Measurements from ENCODE around the gene CLSTN1. TPM values are rescaled to one million over a fixed set of nuclear protein-coding genes. Genes with fewer than 3 reads are reported as not detected.

Gene CLSTN1
- total RNA-seq, 1 experiment from 2014 or later = 143 TPM

DNA sequence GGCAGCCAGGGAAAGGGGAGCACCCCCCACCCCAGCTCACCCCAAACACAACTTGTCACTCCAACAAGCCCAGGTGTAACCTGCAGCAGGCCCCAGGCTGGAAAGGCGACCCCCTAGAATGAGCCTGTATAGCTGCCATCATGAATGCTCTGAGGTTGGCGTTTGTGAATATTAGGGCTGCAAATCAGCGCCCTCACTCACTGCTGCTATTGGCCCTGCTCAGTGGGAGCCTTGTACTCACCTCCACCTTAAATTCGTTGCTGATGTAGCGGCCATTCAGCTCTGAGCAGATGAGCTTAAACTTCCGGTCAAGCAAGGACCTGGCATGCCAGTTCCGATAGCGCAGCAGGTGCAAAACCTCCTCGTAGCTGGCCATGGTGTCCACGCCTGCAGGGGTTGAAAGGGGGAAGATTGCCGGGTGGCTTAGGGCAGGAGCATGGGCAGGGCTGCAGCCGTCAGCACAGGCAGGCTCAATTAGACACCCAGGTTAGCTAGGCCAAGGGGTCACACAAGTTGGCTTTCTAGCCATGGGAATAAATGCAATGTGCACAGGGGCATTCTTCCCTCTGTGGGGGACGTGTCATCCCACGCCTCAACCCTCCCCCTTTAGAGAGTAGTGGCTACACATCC is 90.5 kb downstream of the CLSTN1 start:
- Histone ChIP-seq H3K9me3 (ENCODE audit: control insufficient read depth, insufficient read depth, low read depth, low read length) (no peaks in the 10 kb centered on the region), H3K27ac (ENCODE audit: low read length) (no peak overlapping the region), H3K4me3 (ENCODE audit: low read depth in 2 of 2, low read length in 2 of 2) (no peak overlapping the region), H3K27me3 (ENCODE audit: control insufficient read depth, insufficient read depth, low read length) (no peaks in the 10 kb centered on the region), H3K36me3 (ENCODE audit: control insufficient read depth, insufficient read depth, low read length) (peaks cover 13% of the 10 kb centered on the region), H3K4me1 (ENCODE audit: control insufficient read depth, insufficient read depth, low read length) (no peaks in the 10 kb centered on the region)
- in situ Hi-C loops (cut with HindIII; ENCODE audit: low pct_unique_long_range_greater_than_20kb, low sequenced_read_pairs) (no loop called here), intact Hi-C loops (cut with micrococcal nuclease; ENCODE audit: unreplicated experiment) (no loop called here)
- ChIA-PET CTCF (no interaction called here), POLR2A (interaction anchor here (0.5 to 0.6 kb wide), 2 partner anchors 12 to 331 kb away, joined by 3 to 12 read pairs; no protein-coding TSS in a partner anchor)
- no peak for ATAC-seq
- BruUV-seq (replicated peaks) = no TSS peak
- TF ChIP-seq SIN3A (IDR thresholded peaks at IDR 0.05; ENCODE audit: borderline replicate concordance, insufficient read depth, low read depth, low read length) (no peak), TCF7L2 (IDR thresholded peaks at IDR 0.05; ENCODE audit: low read depth, low read length) (no peak), POLR2AphosphoS5 (IDR thresholded peaks at IDR 0.05; ENCODE audit: low read depth, low read length) (no peak)
- TF ChIP-seq, protein P1, sequence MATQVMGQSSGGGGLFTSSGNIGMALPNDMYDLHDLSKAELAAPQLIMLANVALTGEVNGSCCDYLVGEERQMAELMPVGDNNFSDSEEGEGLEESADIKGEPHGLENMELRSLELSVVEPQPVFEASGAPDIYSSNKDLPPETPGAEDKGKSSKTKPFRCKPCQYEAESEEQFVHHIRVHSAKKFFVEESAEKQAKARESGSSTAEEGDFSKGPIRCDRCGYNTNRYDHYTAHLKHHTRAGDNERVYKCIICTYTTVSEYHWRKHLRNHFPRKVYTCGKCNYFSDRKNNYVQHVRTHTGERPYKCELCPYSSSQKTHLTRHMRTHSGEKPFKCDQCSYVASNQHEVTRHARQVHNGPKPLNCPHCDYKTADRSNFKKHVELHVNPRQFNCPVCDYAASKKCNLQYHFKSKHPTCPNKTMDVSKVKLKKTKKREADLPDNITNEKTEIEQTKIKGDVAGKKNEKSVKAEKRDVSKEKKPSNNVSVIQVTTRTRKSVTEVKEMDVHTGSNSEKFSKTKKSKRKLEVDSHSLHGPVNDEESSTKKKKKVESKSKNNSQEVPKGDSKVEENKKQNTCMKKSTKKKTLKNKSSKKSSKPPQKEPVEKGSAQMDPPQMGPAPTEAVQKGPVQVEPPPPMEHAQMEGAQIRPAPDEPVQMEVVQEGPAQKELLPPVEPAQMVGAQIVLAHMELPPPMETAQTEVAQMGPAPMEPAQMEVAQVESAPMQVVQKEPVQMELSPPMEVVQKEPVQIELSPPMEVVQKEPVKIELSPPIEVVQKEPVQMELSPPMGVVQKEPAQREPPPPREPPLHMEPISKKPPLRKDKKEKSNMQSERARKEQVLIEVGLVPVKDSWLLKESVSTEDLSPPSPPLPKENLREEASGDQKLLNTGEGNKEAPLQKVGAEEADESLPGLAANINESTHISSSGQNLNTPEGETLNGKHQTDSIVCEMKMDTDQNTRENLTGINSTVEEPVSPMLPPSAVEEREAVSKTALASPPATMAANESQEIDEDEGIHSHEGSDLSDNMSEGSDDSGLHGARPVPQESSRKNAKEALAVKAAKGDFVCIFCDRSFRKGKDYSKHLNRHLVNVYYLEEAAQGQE (IDR thresholded peaks at IDR 0.05; ENCODE audit: insufficient read depth in 1 of 2, low read depth in 2 of 2, low read length in 1 of 2) = no peak
- TF ChIP-seq, protein P2, sequence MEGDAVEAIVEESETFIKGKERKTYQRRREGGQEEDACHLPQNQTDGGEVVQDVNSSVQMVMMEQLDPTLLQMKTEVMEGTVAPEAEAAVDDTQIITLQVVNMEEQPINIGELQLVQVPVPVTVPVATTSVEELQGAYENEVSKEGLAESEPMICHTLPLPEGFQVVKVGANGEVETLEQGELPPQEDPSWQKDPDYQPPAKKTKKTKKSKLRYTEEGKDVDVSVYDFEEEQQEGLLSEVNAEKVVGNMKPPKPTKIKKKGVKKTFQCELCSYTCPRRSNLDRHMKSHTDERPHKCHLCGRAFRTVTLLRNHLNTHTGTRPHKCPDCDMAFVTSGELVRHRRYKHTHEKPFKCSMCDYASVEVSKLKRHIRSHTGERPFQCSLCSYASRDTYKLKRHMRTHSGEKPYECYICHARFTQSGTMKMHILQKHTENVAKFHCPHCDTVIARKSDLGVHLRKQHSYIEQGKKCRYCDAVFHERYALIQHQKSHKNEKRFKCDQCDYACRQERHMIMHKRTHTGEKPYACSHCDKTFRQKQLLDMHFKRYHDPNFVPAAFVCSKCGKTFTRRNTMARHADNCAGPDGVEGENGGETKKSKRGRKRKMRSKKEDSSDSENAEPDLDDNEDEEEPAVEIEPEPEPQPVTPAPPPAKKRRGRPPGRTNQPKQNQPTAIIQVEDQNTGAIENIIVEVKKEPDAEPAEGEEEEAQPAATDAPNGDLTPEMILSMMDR (IDR thresholded peaks at IDR 0.05) = no peak
- DNase-seq (ENCODE audit: low read depth, low spot score) = no peak

DNA sequence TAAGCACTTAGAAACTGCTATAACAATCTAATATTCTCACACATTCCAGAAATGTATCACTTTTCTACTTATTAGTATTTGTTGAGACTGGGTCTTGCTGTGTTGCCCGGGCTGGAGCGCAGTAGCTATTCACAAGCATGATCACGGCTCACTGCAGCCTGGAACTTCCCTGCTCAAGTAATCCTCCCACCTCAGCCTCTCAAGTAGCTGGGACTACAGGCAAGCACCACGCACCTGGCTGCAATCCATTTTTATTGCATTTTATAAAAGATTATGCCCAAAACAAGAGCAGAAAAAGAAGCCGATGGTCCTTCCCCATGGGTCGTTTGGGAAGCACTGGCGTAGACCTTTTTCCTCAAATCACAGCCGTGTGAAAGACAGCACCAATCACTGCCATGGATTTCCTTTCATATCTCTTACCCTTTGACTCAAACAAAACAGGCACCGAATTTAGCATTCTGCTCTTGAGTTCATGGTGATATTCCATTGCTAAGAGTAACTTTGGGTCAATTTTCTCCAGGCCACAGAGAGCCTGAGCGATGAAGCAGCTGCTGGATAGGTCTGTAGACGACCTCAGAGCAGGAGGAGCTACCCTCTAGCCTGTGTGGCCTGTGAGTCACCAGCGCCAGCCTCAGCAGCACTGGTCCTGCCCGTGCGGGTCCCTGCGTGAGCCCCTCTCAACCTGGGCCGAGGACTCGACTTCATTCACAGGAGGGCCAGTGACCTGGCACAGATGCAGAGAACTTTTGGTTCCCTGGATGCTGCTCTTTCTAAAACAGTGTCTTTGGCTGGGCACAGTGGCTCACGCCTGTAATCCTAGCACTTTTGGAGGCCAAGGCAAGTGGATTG is 91.4 kb downstream of the CLSTN1 start:
- no peak for ATAC-seq
- POLR2A ChIA-PET = interaction anchor here (0.5 kb wide), 1 partner anchor 12 kb away, joined by 3 read pairs; no protein-coding TSS in a partner anchor
- TF ChIP-seq TCF7L2 (IDR thresholded peaks at IDR 0.05; ENCODE audit: low read depth, low read length) (no peak), SIN3A (IDR thresholded peaks at IDR 0.05; ENCODE audit: borderline replicate concordance, insufficient read depth, low read depth, low read length) (no peak), POLR2AphosphoS5 (IDR thresholded peaks at IDR 0.05; ENCODE audit: low read depth, low read length) (no peak)
- TF ChIP-seq, protein P1 (IDR thresholded peaks at IDR 0.05; ENCODE audit: insufficient read depth in 1 of 2, low read depth in 2 of 2, low read length in 1 of 2) = no peak
- TF ChIP-seq, protein P2 (IDR thresholded peaks at IDR 0.05) = no peak
- no TSS peak for BruUV-seq (replicated peaks)
- intact Hi-C loops (cut with micrococcal nuclease; ENCODE audit: unreplicated experiment) = no loop called here
- no peak for DNase-seq (ENCODE audit: low read depth, low spot score)
- Histone ChIP-seq H3K36me3 (ENCODE audit: control insufficient read depth, insufficient read depth, low read length) (peaks cover 13% of the 10 kb centered on the region), H3K9me3 (ENCODE audit: control insufficient read depth, insufficient read depth, low read depth, low read length) (no peaks in the 10 kb centered on the region), H3K4me3 (ENCODE audit: low read depth in 2 of 2, low read length in 2 of 2) (no peak overlapping the region), H3K4me1 (ENCODE audit: control insufficient read depth, insufficient read depth, low read length) (no peaks in the 10 kb centered on the region), H3K27ac (ENCODE audit: low read length) (no peak overlapping the region), H3K27me3 (ENCODE audit: control insufficient read depth, insufficient read depth, low read length) (no peaks in the 10 kb centered on the region)
- CTCF ChIA-PET = interaction anchor here (0.6 kb wide), 1 partner anchor 400 kb away, joined by 4 read pairs; no protein-coding TSS in a partner anchor
- in situ Hi-C loops (cut with HindIII; ENCODE audit: low pct_unique_long_range_greater_than_20kb, low sequenced_read_pairs) = no loop called here
